Mesenchymal stem cell (in vitro differentiated cells and primary cell): ENCODE data around the gene ELAVL1.

Source experiments
- DNase-seq: peaks from one replicate; pipeline ENCODE4 v3.0.0-alpha.2; 2013
- H2AFZ ChIP-seq: one replicate; pipeline ENCODE4 v1.6.1; 2013; ENCODE audit warnings: low read depth, mild to moderate bottlenecking, control low read depth, inconsistent platforms, low read length, moderate library complexity
- H2AK5ac ChIP-seq: 2 replicates; pipeline ENCODE4 v1.6.1; 2013; ENCODE audit warnings: low read length, moderate library complexity, mild to moderate bottlenecking, inconsistent platforms; ENCODE audit not compliant: severe bottlenecking
- H2BK120ac ChIP-seq: one replicate; pipeline ENCODE4 v1.6.1; 2013; ENCODE audit warnings: low read depth, mild to moderate bottlenecking, inconsistent platforms, low read length, moderate library complexity
- H2BK12ac ChIP-seq, 2 experiments: one replicate each; pipeline ENCODE4 v1.6.1; 2013; ENCODE audit warnings: inconsistent platforms in 2 of 2, low read length in 2 of 2, mild to moderate bottlenecking in 2 of 2, moderate library complexity in 2 of 2, control low read depth in 1 of 2
- H2BK15ac ChIP-seq: one replicate; pipeline ENCODE4 v1.6.1; 2013; ENCODE audit warnings: mild to moderate bottlenecking, low read depth, inconsistent platforms; ENCODE audit not compliant: poor library complexity, severe bottlenecking
- H2BK5ac ChIP-seq: 2 replicates; pipeline ENCODE4 v1.6.1; 2013; ENCODE audit warnings: low read depth, mild to moderate bottlenecking, low read length, control low read depth, inconsistent platforms; ENCODE audit not compliant: poor library complexity, severe bottlenecking
- H3K14ac ChIP-seq, 2 experiments: one replicate each; pipeline ENCODE4 v1.6.1; 2013; ENCODE audit warnings: inconsistent platforms in 2 of 2, low read length in 2 of 2, control low read depth in 1 of 2, mild to moderate bottlenecking in 1 of 2, moderate library complexity in 1 of 2
- H3K18ac ChIP-seq, 2 experiments: one replicate each; pipeline ENCODE4 v1.6.1; 2013; ENCODE audit warnings: inconsistent platforms in 2 of 2, low read length in 2 of 2, control low read depth in 1 of 2, low read depth in 1 of 2, mild to moderate bottlenecking in 1 of 2
- H3K23ac ChIP-seq, 2 experiments: one replicate each; pipeline ENCODE4 v1.6.1; 2013; ENCODE audit warnings: inconsistent platforms in 2 of 2, low read length in 2 of 2, mild to moderate bottlenecking in 2 of 2, moderate library complexity in 2 of 2, control low read depth in 1 of 2
- H3K27ac ChIP-seq: 2 replicates; pipeline ENCODE4 v1.5.1; 2013; ENCODE audit warnings: mild to moderate bottlenecking, moderate library complexity, low read length, control low read depth, inconsistent platforms; ENCODE audit not compliant: poor library complexity, severe bottlenecking
- H3K27me3 ChIP-seq, 2 experiments: 2 replicates each; pipeline versions ENCODE4 v1.6.1 to v1.7.0; 2013; ENCODE audit warnings: low read length in 2 of 2, mild to moderate bottlenecking in 2 of 2, moderate library complexity in 2 of 2, control low read depth in 1 of 2, inconsistent platforms in 1 of 2; ENCODE audit not compliant: control insufficient read depth in 1 of 2, insufficient read depth in 1 of 2
- H3K36me3 ChIP-seq, 2 experiments: 2 replicates each; pipeline versions ENCODE4 v1.6.1 to v1.7.0; 2013; ENCODE audit warnings: low read length in 2 of 2, control low read depth in 1 of 2, inconsistent platforms in 1 of 2, low read depth in 1 of 2, mild to moderate bottlenecking in 1 of 2; ENCODE audit not compliant: insufficient read depth in 2 of 2, control insufficient read depth in 1 of 2
- H3K4ac ChIP-seq, 2 experiments: one replicate each; pipeline ENCODE4 v1.6.1; 2013; ENCODE audit warnings: inconsistent platforms in 2 of 2, low read length in 2 of 2, mild to moderate bottlenecking in 2 of 2, moderate library complexity in 2 of 2, control low read depth in 1 of 2, low read depth in 1 of 2
- H3K4me1 ChIP-seq: 2 replicates; pipeline ENCODE4 v1.6.1; 2013; ENCODE audit warnings: low read depth, low read length, control low read depth; ENCODE audit not compliant: control insufficient read depth, insufficient read depth
- H3K4me2 ChIP-seq: 2 replicates; pipeline ENCODE4 v1.6.1; 2013; ENCODE audit warnings: low read length, mild to moderate bottlenecking, inconsistent platforms; ENCODE audit not compliant: poor library complexity, severe bottlenecking
- H3K4me3 ChIP-seq, 2 experiments: 2 replicates each; pipeline versions ENCODE4 v1.5.1 to v1.7.0; 2013; ENCODE audit warnings: low read length in 2 of 2, mild to moderate bottlenecking in 2 of 2, control low read depth in 1 of 2, low read depth in 1 of 2; ENCODE audit not compliant: insufficient read depth in 1 of 2
- H3K79me1 ChIP-seq: replicated peaks from 2 replicates; pipeline ENCODE4 v1.6.1; 2013; ENCODE audit warnings: mild to moderate bottlenecking, control low read depth, low read length, inconsistent platforms; ENCODE audit not compliant: poor library complexity, severe bottlenecking
- H3K9ac ChIP-seq: 2 replicates; pipeline ENCODE4 v1.7.0; 2013; ENCODE audit warnings: mild to moderate bottlenecking, low read length, moderate library complexity
- H3K9me3 ChIP-seq: 2 replicates; pipeline ENCODE4 v1.7.0; 2013; ENCODE audit warnings: mild to moderate bottlenecking, low read length; ENCODE audit not compliant: control insufficient read depth
- H4K8ac ChIP-seq: one replicate; pipeline ENCODE4 v1.6.1; 2013; ENCODE audit warnings: inconsistent platforms, mild to moderate bottlenecking, low read length, moderate library complexity
- H4K91ac ChIP-seq: one replicate; pipeline ENCODE4 v1.6.1; 2013; ENCODE audit warnings: mild to moderate bottlenecking, low read length, inconsistent platforms
- WGBS: methylation state at CpG from one replicate; pipeline ENCODE4 v1.1.7; 2013; ENCODE audit warnings: mixed read lengths; 5-methylcytosine and 5-hydroxymethylcytosine counted together

ELAVL1 gene

DNA sequence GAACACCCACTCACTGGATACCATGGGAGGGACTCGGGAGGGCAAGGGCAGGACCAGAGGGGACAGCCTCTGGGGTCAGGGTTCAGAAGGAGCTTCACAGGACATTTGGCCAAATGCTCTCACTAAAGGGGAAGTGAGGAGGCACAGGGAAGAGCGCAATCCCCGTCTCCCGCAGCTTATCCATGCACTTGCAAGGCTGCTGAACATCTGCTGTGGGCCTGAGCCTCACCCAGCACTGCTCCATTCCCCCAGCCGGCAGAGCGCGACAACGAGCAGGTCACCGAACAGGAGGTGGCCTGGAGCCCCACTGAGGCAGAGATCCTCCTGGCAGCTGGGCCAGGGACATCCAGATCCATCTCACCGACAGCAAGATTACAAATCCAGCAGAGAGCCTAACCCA is 23.3 kb downstream of the ELAVL1 start:
- Histone ChIP-seq H3K9me3 (no peaks in the 10 kb centered on the region), H2BK15ac (no peak overlapping the region), H2BK120ac (no peak overlapping the region), H4K91ac (no peak overlapping the region), H3K4ac (no peak overlapping the region), H3K27me3 (no peaks in the 10 kb centered on the region), H2AK5ac (no peak overlapping the region), H3K9ac (no peak overlapping the region), H3K4me2 (no peak overlapping the region), H3K27ac (no peak overlapping the region), H2AFZ (no peak overlapping the region), H2BK5ac (no peak overlapping the region), H3K23ac (no peak overlapping the region), H2BK12ac (no peak overlapping the region), H3K36me3 (peaks cover 73 to 83% of the 10 kb centered on the region in 2 experiments), H3K4me3 (no peak overlapping the region), H3K18ac (no peak overlapping the region), H4K8ac (no peak overlapping the region), H3K14ac (no peak overlapping the region), H3K4me1 (peaks cover 35% of the 10 kb centered on the region), H3K79me1 (peaks cover 61% of the 10 kb centered on the region)
- 93% methylated on average over 9 of the region's 10 CpGs for WGBS
- no peak for DNase-seq

DNA sequence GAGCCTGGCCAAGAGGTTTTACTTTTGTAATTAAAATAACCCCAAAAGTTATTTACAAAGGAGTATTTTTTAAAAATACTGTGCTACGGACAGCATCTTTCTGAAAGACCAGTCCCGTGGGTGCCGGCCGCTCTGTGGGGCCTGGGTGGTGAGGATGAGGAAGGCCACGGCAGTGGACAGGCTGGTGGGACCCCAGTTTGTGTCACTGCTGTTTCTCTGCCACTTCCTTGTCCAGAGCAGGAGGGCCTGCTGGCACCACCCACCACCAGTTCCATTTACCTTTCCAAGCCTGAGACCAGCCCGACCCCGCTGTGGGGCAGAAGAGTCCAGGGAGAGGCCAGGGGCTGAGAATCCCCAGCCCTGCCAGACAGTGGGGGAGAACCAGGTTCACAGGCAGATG is 23.8 kb downstream of the ELAVL1 start:
- H3K27ac ChIP-seq, result no peak overlapping the region
- no peak for DNase-seq

DNA sequence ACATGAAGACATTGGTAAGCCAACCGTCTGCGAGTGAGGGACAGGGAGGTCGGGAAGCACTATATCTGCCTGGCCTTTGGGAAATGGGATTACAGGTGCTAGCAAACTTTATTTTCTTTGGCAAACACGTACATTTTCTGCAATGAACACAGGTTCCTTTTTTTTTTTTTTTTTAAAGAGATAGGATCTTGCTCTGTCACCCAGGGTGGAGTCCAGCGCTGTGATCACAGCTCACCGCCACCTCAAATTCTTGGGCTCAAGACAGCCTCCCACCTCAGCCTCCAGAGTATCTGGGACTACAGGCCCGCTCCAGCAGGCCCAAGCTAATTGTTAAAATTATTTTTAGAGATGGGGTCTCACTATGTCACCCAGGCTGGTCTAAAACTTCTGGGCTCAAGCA is 24.2 kb downstream of the ELAVL1 start:
- WGBS, result 91% methylated on average over 3 of the region's 7 CpGs
- H2BK12ac ChIP-seq, result no peak overlapping the region
- no peak overlapping the region for H3K4ac ChIP-seq
- no peak overlapping the region for H2BK120ac ChIP-seq
- DNase-seq, result no peak
- H3K4me1 ChIP-seq, result peaks cover 31% of the 10 kb centered on the region
- no peak overlapping the region for H2AK5ac ChIP-seq
- H3K9me3 ChIP-seq, result no peaks in the 10 kb centered on the region
- H3K9ac ChIP-seq, result no peak overlapping the region
- H2AFZ ChIP-seq, result no peak overlapping the region
- H3K4me2 ChIP-seq, result no peak overlapping the region
- H4K91ac ChIP-seq, result no peak overlapping the region
- H3K36me3 ChIP-seq, result peaks cover 79 to 91% of the 10 kb centered on the region in 2 experiments
- no peak overlapping the region for H2BK5ac ChIP-seq
- H4K8ac ChIP-seq, result no peak overlapping the region
- H2BK15ac ChIP-seq, result no peak overlapping the region
- peaks cover 69% of the 10 kb centered on the region for H3K79me1 ChIP-seq
- H3K4me3 ChIP-seq, result no peak overlapping the region
- no peak overlapping the region for H3K18ac ChIP-seq
- H3K27me3 ChIP-seq, result no peaks in the 10 kb centered on the region
- H3K23ac ChIP-seq, result no peak overlapping the region
- H3K27ac ChIP-seq, result no peak overlapping the region
- H3K14ac ChIP-seq, result no peak overlapping the region

More for the DNA sequence above, 23.8 kb downstream of the ELAVL1 start:
- no peak overlapping the region for H3K4ac ChIP-seq
- H4K91ac ChIP-seq, result no peak overlapping the region
- H3K36me3 ChIP-seq, result peaks cover 77 to 87% of the 10 kb centered on the region in 2 experiments
- H3K18ac ChIP-seq, result no peak overlapping the region
- H2AK5ac ChIP-seq, result no peak overlapping the region
- H3K27me3 ChIP-seq, result no peaks in the 10 kb centered on the region
- no peak overlapping the region for H3K14ac ChIP-seq
- H4K8ac ChIP-seq, result no peak overlapping the region
- H3K9me3 ChIP-seq, result no peaks in the 10 kb centered on the region
- H2BK15ac ChIP-seq, result no peak overlapping the region
- no peak overlapping the region for H2BK120ac ChIP-seq
- no peak overlapping the region for H3K9ac ChIP-seq
- no peak overlapping the region for H3K23ac ChIP-seq
- H3K79me1 ChIP-seq, result peaks cover 66% of the 10 kb centered on the region
- H3K4me2 ChIP-seq, result no peak overlapping the region
- H3K4me3 ChIP-seq, result no peak overlapping the region
- no peak overlapping the region for H2BK5ac ChIP-seq
- WGBS, result 100% methylated on average over 7 of the region's 7 CpGs
- no peak overlapping the region for H2BK12ac ChIP-seq
- no peak overlapping the region for H2AFZ ChIP-seq
- peaks cover 33% of the 10 kb centered on the region for H3K4me1 ChIP-seq

DNA sequence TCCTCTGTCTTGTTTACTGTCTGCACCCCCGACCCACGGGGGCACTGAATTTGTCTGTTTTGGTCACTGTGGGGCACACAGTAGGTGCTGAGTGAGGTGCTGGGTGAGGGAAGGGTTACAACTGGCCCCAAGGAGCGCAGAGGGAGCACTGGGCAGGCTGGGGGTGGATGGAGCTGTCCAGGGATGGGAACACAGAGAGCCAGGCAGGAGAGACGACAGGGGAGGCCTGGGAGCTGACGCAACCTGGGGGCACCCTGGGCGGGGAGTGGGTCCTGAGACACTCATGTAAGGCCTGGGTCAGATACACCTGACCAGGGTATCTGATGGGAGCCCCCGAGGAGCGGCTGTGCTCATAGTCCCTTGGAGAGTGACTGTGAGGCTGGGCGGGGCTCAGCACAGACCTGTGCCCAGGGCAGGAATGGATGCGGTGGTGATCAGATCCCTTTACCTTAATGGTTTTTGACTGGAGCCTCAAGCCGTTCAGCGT is 24.8 kb downstream of the ELAVL1 start:
- Histone ChIP-seq H2AK5ac (no peak overlapping the region), H3K4ac (no peak overlapping the region), H2AFZ (no peak overlapping the region), H4K8ac (no peak overlapping the region), H3K14ac (no peak overlapping the region), H3K36me3 (peaks cover 79 to 89% of the 10 kb centered on the region in 2 experiments), H3K27ac (no peak overlapping the region), H2BK12ac (no peak overlapping the region), H3K4me2 (no peak overlapping the region), H4K91ac (no peak overlapping the region), H3K4me3 (no peak overlapping the region), H2BK120ac (no peak overlapping the region), H3K27me3 (no peaks in the 10 kb centered on the region), H2BK5ac (no peak overlapping the region), H3K18ac (no peak overlapping the region), H3K23ac (no peak overlapping the region), H3K4me1 (peaks cover 26% of the 10 kb centered on the region), H3K9me3 (no peaks in the 10 kb centered on the region), H3K9ac (no peak overlapping the region), H2BK15ac (no peak overlapping the region), H3K79me1 (peaks cover 70% of the 10 kb centered on the region)
- DNase-seq, result no peak
- 93% methylated on average over 12 of the region's 12 CpGs for WGBS
